ENCODE data around the gene ZNF107. TPM values are rescaled to one million over a fixed set of nuclear protein-coding genes. Genes with fewer than 3 reads are reported as not detected.

The ZNF107 gene
- total and polyA plus RNA-seq, 12 donors, result 2.3 to 16.5 (median 10.0) TPM

GRCh38 chr7:64672414-64672813, 6.5 kb downstream of the ZNF107 start:
- no peak for TF ChIP-seq CTCF (IDR thresholded peaks at IDR 0.05)
- no peak for TF ChIP-seq POLR2A (IDR thresholded peaks at IDR 0.05)
- peaks cover 6 to 24% of the 10 kb centered on the region in 2 donors for H3K4me1 ChIP-seq (replicated peaks in 1 of 2)
- intact Hi-C loops (cut with DNase I), result no loop called here
- H3K27ac ChIP-seq, result no peak overlapping the region
- no peaks in the 10 kb centered on the region for H3K36me3 ChIP-seq (replicated peaks in 1 of 2)
- no peak for DNase-seq
- 96 to 98% (median 97%) methylated on average over 8 of the region's 8 CpGs for WGBS, 4 donors
- H3K9me3 ChIP-seq (replicated peaks in 1 of 3), result no peaks in the 10 kb centered on the region
- no peaks in the 10 kb centered on the region for H3K27me3 ChIP-seq
- H3K4me3 ChIP-seq, result no peak overlapping the region

- H3K4me3 ChIP-seq, result no peak overlapping the region
- WGBS, 4 donors, result 95 to 99% (median 96%) methylated on average over 9 of the region's 9 CpGs
- H3K36me3 ChIP-seq (replicated peaks in 1 of 2), result peaks cover 0 to 14% of the 10 kb centered on the region in 2 donors
- no peaks in the 10 kb centered on the region for H3K27me3 ChIP-seq
- peaks cover 0 to 9% of the 10 kb centered on the region in 2 donors for H3K4me1 ChIP-seq (replicated peaks in 1 of 2)
- intact Hi-C loops (cut with DNase I), result no loop called here
- H3K27ac ChIP-seq, result no peak overlapping the region
- no peaks in the 10 kb centered on the region for H3K9me3 ChIP-seq (replicated peaks in 1 of 3)
- DNase-seq, result no peak
- TF ChIP-seq POLR2A (IDR thresholded peaks at IDR 0.05) (no peak), CTCF (IDR thresholded peaks at IDR 0.05) (no peak)
Measured at GRCh38 chr7:64685091-64685490, 19.2 kb downstream of the ZNF107 start.

DNA sequence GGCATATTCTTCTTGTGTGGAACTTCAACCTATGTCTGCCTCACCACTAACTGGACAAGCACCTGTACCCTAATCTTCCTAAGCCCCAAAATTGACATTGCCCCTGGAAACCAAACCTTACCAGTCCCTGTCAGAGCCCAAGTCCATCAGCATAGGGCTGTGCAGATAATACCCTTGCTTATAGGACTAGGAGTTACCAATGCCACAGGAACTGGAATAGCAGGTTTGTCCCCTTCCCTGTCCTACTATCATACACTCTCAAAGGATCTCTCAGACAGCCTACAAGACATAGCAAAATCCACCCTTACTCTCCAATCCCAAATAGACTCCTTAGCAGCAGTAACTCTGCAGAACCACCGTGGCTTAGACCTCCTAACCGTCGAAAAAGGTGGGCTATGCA, 19.8 kb downstream of the ZNF107 start:
- H3K36me3 ChIP-seq (replicated peaks in 1 of 2), result peaks cover 0 to 14% of the 10 kb centered on the region in 2 donors
- DNase-seq, result no peak
- intact Hi-C loops (cut with DNase I), result no loop called here
- no peak overlapping the region for H3K4me3 ChIP-seq
- H3K27me3 ChIP-seq, result no peaks in the 10 kb centered on the region
- H3K9me3 ChIP-seq (replicated peaks in 1 of 3), result no peaks in the 10 kb centered on the region
- TF ChIP-seq POLR2A (IDR thresholded peaks at IDR 0.05) (no peak), CTCF (IDR thresholded peaks at IDR 0.05) (no peak)
- H3K27ac ChIP-seq, result no peak overlapping the region
- WGBS, 4 donors, result 58 to 95% (median 83%) methylated on average over 2 to 3 of the region's 3 CpGs
- peaks cover 0 to 9% of the 10 kb centered on the region in 2 donors for H3K4me1 ChIP-seq (replicated peaks in 1 of 2)

DNA sequence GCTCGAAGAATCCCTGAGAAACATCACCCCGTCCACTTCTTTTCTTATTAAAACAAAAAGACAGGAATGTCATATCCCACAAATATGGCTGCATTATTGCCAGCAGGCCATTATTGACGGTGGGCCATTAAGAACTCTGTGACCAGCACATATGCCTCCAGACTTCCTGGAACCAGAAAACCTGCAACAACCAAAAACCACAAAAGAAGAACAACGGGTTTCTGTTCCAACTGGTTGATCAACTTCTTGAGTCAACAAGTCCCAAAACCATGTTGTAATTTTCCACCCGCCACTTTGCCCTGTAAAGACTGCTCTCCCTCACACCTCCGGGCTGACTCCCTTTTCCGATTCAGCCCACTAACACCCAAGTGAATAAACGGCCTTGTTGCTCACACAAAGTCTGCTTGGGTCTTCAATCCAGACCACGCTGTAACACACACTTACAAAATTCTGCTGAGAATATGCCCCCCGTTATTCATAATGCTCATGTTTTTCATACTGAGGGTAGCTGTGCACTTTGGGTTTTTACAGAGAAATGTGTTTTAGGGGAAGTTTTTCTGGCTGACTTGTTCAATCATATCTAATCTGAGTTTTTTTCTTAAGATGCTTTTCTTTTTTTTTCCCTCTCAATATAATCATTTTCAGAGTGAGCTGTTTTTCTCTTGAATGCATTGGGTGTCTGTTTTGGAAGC, 20.7 kb downstream of the ZNF107 start:
- Histone ChIP-seq H3K27me3 (no peaks in the 10 kb centered on the region), H3K4me1 (replicated peaks in 1 of 2) (peaks cover 0 to 9% of the 10 kb centered on the region in 2 donors), H3K27ac (no peak overlapping the region), H3K4me3 (no peak overlapping the region), H3K9me3 (replicated peaks in 1 of 3) (no peaks in the 10 kb centered on the region), H3K36me3 (replicated peaks in 1 of 2) (peaks cover 0 to 19% of the 10 kb centered on the region in 2 donors)
- WGBS, 4 donors, result 92 to 96% (median 92%) methylated on average over 10 of the region's 10 CpGs
- DNase-seq, result no peak
- intact Hi-C loops (cut with DNase I), result no loop called here
- no peak for TF ChIP-seq CTCF (IDR thresholded peaks at IDR 0.05)

Measured in adrenal gland (tissue), 12 donors.